ENCODE data around the gene LRRK1.

The LRRK1 gene

DNA sequence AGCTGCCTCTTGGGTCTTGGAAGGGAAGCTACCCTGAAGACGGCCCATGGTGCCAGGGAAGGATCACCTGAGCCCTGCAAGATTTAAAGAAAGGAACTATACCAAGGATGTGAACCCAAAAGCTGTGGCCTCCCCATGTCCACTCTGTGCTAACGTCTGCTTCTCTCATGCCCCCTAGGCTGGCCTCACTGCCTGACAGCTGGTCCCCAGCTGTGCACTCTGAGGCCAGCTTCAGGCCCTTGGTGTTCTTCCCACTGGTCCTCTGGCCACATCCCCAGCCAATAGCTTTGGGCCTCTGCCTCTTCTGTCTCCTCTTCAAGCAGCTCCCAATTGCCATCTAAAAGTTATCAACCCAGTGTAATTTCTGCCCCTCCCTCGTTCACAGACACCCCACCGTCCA, 5.2 kb upstream of the LRRK1 start:
- Mint-ChIP-seq H3K9me3 (no peaks in the 10 kb centered on the region), H3K4me1 (ENCODE audit: low read depth) (peaks cover 8% of the 10 kb centered on the region), H3K36me3 (ENCODE audit: low read depth) (no peaks in the 10 kb centered on the region), H3K27me3 (ENCODE audit: low read depth) (peaks cover 60% of the 10 kb centered on the region), H3K27ac (no peak overlapping the region), H3K4me3 (no peak overlapping the region)

DNA sequence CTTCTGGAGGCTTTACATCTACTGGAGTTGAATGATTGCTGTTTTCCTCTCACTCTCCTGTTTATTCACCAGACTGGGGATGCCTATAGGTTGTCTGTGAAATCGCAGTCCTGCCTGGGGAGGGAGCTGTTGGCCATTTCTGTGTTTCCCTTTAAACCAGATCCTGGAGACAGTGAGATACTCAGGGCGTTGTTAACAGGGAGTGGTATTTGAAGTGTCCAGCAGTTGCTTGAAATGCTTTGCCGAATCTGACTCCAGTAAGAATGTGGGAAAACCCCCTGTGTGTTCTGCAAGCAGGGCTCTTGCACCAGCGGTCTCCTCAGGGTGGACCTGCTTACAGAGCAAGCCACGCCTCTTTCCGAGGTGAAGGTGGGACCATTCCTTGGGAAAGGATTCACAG, 4.3 kb upstream of the LRRK1 start:
- Mint-ChIP-seq H3K9me3 (no peaks in the 10 kb centered on the region), H3K4me1 (ENCODE audit: low read depth) (peaks cover 10% of the 10 kb centered on the region), H3K4me3 (no peak overlapping the region), H3K36me3 (ENCODE audit: low read depth) (no peaks in the 10 kb centered on the region), H3K27me3 (ENCODE audit: low read depth) (peaks cover 62% of the 10 kb centered on the region), H3K27ac (no peak overlapping the region)

DNA sequence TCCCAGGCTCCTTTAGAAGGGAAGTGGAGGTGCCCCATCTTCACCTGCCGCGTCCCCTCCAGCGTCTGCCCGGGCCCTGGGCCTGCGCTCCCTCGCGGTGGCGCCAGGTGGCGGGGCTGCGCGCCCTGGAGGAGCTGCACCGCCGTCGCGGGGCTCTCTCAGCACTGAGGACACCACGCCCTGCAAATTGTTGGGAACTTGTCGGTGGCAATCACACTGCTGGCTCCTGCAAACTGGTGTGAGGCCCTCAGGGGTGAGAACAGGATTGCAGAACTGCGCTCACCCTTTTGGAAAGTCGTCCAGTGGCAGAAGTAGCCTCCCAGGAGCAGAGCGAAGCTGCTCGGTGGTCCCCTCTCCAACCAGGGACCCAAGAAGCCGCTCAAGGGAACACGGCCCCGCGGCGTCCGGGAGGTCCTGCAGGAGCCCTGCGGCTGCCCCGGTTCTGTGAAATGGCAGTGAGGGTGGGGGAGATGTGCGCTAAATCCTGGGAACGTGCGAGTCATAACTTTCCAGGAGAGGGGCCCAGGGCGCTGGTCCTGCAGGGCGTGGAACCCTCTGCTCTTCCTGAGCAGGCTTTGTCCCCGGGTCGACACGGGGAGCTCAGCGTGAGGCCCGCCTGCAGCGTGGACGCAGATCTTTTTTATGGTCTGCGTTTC, 995 bp upstream of the LRRK1 start:
- no peaks in the 10 kb centered on the region for H3K36me3 Mint-ChIP-seq (ENCODE audit: low read depth)
- peaks cover 79% of the 10 kb centered on the region for H3K27me3 Mint-ChIP-seq (ENCODE audit: low read depth)
- peaks cover 23% of the 10 kb centered on the region for H3K4me1 Mint-ChIP-seq (ENCODE audit: low read depth)
- H3K9me3 Mint-ChIP-seq, result no peaks in the 10 kb centered on the region
- peak overlapping the region; percentile 78 for H3K4me3 Mint-ChIP-seq
- H3K27ac Mint-ChIP-seq, result no peak overlapping the region

DNA sequence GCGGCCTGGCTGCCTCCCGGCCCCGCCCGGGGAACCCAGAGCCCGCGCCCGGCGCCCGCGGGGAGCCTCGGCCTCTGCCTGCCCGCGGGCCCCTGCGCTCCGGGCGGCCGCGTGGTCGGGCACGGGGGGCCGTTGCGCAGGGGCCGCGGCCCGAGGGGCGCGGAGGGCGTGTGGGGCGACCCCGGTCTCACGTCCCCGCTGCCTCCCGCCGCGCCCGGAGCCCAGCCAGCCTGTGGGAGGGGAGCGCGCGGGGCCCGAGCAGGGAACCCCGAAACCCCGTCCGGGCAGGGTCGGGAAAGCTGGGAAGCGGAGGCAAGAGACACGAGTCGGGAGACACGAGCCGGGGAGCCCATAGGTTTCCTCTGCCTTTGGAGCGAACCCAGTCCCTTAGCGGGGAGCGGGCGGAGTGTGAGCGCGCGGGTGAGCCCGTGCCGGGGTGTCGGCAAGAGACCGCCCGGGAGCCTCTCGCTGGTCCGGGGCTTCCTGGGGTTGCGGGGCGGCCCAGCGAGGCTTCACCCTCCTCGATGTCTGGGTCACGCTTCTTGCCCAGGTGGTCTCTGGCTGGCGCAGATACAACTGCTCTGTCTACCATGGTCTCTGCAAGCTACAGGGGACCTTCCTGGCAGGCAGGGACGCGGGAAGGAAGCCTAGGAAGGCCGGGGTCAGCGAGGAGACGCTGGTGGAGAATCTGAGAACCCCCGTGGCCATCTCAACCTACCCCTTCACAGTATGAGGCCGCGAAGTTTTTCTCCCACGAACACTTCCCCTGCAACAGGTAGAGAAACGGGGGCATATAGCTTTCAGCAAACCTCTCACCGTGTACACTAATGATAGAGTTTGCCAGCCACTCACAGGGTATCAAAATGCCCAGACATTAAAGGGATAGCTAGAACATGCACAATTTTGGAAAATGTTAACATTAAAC, 586 bp downstream of the LRRK1 start:
- peaks cover 23% of the 10 kb centered on the region for H3K4me1 Mint-ChIP-seq (ENCODE audit: low read depth)
- no peak overlapping the region for H3K27ac Mint-ChIP-seq
- H3K36me3 Mint-ChIP-seq (ENCODE audit: low read depth), result no peaks in the 10 kb centered on the region
- peak overlapping the region; percentile 49 for H3K4me3 Mint-ChIP-seq
- H3K9me3 Mint-ChIP-seq, result no peaks in the 10 kb centered on the region
- H3K27me3 Mint-ChIP-seq (ENCODE audit: low read depth), result peaks cover 69% of the 10 kb centered on the region

DNA sequence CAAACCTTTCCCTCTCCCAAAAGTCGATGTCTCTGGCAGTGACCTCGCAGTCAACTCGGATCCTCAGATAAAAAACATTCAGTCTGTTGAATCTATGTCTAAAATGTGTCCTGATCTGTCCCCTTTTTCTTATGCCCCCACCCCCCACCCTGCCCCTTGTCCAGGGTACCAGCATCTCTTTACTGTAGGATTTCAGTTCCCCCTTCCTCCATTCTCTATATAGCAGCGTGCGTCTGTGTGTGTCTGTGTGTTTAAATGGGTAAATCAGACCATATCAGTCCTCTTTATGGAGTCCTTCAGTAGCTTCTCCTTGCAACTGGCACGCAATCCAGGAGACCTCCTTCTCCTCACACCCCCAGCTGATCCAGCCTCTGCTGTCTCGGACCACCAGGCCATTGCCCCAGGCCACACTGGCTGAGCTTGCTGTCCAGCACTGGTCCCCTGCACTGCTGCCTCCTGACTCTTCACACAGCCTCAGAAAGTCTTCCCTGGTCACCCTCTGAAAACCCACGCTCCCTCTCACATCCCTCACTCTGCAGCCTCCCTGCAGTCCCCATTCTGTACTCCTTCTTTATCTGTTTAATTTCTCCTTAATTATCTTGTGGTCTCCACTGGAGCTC, 1.5 kb downstream of the LRRK1 start:
- Mint-ChIP-seq H3K4me3 (peak overlapping the region; percentile 49), H3K27ac (no peak overlapping the region), H3K27me3 (ENCODE audit: low read depth) (peaks cover 68% of the 10 kb centered on the region), H3K36me3 (ENCODE audit: low read depth) (no peaks in the 10 kb centered on the region), H3K4me1 (ENCODE audit: low read depth) (peaks cover 23% of the 10 kb centered on the region), H3K9me3 (no peaks in the 10 kb centered on the region)

DNA sequence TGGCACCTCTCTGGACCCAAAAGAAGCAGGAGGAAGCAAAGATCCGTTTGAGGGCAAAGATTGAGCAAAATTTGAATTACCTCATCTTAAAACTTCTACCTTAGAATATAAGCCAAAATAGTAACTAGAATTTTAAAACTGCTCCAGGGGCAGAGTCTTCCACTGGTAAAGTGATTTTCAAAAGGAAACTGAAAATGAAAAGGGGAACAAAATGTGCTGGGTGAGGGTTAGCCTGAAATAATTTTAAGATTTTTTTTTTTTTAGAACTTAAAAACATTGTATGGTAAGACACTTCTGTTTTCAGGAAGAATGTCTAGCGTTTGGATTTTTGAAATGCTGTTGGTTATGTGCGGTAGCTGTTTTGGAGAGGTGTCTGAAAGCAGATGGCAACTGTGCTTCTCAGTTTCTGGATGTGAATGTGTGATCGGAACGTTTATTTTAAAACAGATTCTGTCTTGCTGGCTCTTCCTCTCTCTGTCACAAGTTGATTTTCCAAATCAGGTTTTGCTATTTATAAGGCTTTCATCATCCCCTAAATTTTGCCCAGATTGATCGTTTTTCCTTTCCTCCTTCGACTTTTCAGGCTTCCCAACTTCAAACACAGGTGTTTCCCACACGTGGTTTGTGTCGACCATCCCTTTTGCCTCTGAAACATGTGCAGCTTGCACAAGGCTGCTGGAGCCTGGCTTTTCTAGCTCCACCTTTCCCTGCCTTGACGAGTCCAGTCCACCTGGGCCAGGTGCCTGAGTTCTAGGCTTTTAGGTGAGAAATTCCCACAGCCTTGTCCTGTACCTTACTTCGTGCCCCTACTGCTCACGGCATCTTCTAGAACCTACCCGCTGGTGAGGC, 3.3 kb downstream of the LRRK1 start:
- Mint-ChIP-seq H3K27me3 (ENCODE audit: low read depth) (peaks cover 51% of the 10 kb centered on the region), H3K27ac (no peak overlapping the region), H3K4me3 (peak overlapping the region; percentile 59), H3K36me3 (ENCODE audit: low read depth) (no peaks in the 10 kb centered on the region), H3K4me1 (ENCODE audit: low read depth) (peaks cover 23% of the 10 kb centered on the region), H3K9me3 (no peaks in the 10 kb centered on the region)

DNA sequence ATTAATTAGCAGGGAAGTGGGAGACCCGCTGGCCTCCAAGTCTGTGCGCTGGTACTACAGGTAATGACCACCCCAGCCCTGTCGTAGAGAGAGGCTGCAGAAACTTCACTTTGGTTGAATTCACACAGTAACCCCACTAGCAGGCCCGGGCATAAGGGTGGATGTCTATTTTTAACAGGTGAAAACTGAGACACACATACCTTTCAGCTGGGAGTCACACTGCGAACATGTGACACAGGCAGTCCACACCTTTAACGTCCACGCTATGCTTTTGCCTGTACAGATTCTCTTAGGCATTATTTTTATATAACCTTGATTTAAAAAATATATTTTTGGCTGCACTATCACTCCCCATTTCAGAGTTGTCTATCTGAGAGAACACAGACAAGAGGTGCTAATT, 3.9 kb downstream of the LRRK1 start:
- Mint-ChIP-seq H3K9me3 (no peaks in the 10 kb centered on the region), H3K4me3 (no peak overlapping the region), H3K36me3 (ENCODE audit: low read depth) (no peaks in the 10 kb centered on the region), H3K27me3 (ENCODE audit: low read depth) (peaks cover 48% of the 10 kb centered on the region), H3K27ac (no peak overlapping the region), H3K4me1 (ENCODE audit: low read depth) (peaks cover 23% of the 10 kb centered on the region)

DNA sequence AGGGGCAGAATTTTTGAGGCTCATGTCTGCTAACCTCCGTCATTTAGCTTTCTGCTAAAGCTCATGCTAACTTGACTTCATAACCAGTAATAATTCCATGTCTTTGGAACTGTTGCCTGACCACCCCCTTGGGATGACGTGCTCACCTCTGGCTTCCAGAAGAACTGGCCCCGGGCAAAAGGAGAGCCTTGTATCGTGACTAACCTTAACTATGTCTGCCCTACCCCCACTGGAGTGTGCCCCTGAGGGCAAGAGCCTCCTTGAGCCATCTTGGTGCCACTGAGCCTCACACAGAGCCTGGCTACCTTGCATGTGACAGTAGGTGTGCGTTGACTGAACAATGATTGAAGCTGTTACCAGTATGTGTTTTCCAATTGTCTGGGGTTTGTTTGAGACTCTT, 4.7 kb downstream of the LRRK1 start:
- no peak overlapping the region for H3K27ac Mint-ChIP-seq
- no peaks in the 10 kb centered on the region for H3K36me3 Mint-ChIP-seq (ENCODE audit: low read depth)
- H3K27me3 Mint-ChIP-seq (ENCODE audit: low read depth), result peaks cover 39% of the 10 kb centered on the region
- H3K9me3 Mint-ChIP-seq, result no peaks in the 10 kb centered on the region
- no peak overlapping the region for H3K4me3 Mint-ChIP-seq
- peaks cover 15% of the 10 kb centered on the region for H3K4me1 Mint-ChIP-seq (ENCODE audit: low read depth)

DNA sequence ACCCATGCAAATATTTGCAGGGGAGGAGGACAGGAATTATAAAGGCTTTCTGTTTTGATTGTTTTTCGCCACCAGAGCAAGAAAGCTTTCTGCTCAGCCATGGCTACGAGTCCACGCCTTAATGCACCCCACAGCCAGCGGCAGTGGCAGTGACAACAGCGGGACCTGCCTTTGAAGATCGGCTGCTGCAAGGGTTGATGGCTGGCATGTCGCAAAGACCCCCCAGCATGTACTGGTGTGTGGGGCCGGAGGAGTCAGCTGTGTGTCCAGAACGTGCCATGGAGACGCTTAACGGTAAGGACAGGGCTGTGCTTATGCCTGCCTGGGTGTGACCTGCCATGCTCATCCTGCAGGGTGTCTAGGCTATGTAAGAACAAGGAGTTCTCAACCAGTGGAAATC, 5.3 kb downstream of the LRRK1 start:
- H3K27ac Mint-ChIP-seq, result no peak overlapping the region
- no peaks in the 10 kb centered on the region for H3K9me3 Mint-ChIP-seq
- H3K4me1 Mint-ChIP-seq (ENCODE audit: low read depth), result peaks cover 15% of the 10 kb centered on the region
- H3K36me3 Mint-ChIP-seq (ENCODE audit: low read depth), result no peaks in the 10 kb centered on the region
- peaks cover 39% of the 10 kb centered on the region for H3K27me3 Mint-ChIP-seq (ENCODE audit: low read depth)
- no peak overlapping the region for H3K4me3 Mint-ChIP-seq

DNA sequence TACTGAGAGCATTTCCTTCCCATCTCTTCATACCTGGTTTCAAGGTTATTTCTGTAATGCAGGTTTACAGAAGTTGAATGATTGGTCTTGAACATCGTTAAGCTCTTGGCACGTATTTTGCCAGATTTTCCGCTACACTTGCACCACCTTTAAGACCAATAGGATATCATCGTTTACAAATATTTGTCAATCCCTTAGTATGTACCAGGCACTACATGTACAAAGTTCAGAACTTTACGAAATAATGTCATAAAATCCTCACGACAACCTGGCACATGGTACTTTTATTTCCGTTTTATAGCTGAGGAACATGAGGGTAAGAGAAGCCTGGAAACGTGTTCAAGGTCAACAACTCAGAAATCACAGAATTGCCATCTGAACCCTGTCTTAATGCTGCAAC, 6.3 kb downstream of the LRRK1 start:
- Mint-ChIP-seq H3K9me3 (no peaks in the 10 kb centered on the region), H3K27ac (no peak overlapping the region), H3K27me3 (ENCODE audit: low read depth) (peaks cover 32% of the 10 kb centered on the region), H3K36me3 (ENCODE audit: low read depth) (no peaks in the 10 kb centered on the region), H3K4me3 (no peak overlapping the region), H3K4me1 (ENCODE audit: low read depth) (peaks cover 10% of the 10 kb centered on the region)

DNA sequence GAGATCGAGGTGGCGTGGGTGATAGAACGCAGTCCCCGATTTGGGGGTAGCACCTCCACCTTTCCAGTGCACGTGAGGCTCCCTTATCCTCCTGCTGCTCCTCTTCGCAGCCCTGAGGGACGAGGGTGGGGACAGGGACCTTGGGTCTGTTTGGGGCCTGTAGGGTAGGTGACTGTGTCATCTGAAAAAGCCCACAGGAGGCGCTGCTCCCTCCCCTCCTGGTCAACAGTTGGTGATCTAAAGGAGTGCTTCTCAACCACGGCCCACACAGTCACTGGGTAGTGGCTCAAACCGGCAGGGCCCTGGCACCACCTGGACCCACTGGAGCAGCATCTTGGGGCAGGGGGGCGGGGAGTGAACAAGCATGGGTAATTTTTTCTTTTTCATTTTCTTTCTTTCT, 7.1 kb downstream of the LRRK1 start:
- peaks cover 10% of the 10 kb centered on the region for H3K4me1 Mint-ChIP-seq (ENCODE audit: low read depth)
- peaks cover 24% of the 10 kb centered on the region for H3K27me3 Mint-ChIP-seq (ENCODE audit: low read depth)
- no peaks in the 10 kb centered on the region for H3K36me3 Mint-ChIP-seq (ENCODE audit: low read depth)
- H3K9me3 Mint-ChIP-seq, result no peaks in the 10 kb centered on the region
- no peak overlapping the region for H3K27ac Mint-ChIP-seq
- no peak overlapping the region for H3K4me3 Mint-ChIP-seq

DNA sequence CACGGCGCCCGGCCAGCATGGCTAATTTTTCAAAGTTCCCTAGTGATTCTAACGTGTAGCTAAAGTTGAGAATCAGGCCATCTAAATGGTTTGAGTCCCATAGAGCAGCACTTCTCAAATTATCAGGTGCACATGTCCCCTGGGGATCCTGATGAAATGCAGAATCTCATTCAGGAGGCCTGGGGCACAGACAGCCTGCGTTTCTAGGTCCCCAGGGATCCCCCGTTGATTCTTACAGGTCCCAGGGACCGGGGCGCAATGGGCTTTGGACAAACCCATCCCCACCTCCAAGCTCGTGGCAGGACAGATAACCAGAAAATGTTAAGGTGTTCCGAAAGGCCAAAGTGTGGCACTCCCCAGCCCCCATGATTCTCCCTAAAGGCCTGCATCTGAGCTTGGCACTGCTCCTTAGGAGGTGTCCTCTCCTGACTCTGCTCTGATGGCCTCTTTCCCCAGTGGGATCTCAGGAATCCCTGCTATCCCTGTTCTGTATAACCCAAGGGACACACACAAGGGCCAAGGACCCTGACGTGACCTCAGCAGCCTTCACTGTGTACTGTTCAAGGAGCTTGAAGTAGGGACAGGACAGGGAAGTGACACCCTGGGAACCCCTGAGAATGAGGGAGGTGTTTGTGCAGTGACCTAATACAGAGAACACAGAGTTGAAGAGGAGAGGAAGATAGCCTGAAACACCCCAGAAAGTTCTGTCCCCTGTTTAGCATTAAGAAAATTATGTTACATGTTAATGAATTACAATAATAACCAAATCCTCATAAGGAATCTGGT, 8.0 kb downstream of the LRRK1 start:
- Mint-ChIP-seq H3K4me1 (ENCODE audit: low read depth) (peaks cover 7% of the 10 kb centered on the region), H3K27me3 (ENCODE audit: low read depth) (peaks cover 15% of the 10 kb centered on the region), H3K4me3 (no peak overlapping the region), H3K36me3 (ENCODE audit: low read depth) (no peaks in the 10 kb centered on the region), H3K27ac (no peak overlapping the region), H3K9me3 (no peaks in the 10 kb centered on the region)

DNA sequence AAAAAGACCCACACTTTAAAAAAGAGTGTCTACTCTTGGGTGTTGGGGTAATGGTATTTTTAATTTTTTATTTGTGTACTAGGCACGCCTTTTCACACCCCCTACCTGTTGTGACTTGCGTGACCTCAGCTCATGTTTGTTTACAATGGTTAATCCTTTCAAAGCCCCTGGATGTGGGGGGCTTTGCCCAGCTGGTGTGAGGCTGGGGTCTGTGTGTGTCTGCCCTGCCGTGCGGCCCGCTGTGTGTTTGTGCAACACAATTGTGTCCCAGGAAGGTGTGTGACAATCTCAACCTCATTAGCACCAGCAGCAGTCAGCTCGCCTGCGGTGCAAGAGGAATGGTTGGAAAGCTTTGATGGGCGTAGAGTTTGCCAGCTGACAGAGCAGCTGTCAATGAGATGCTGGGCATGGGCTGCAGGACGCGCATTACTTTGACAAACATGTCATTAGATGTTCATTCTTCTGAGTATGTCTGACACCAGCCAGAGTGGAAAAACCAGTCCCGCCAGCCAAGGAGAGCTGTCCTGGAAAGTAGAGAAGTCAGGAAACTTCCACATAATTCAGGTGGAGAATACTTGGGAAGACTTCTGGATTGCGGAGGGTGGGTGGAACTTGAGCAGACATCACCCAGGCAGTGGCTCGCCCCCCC, 9.6 kb downstream of the LRRK1 start:
- peaks cover 3% of the 10 kb centered on the region for H3K27me3 Mint-ChIP-seq (ENCODE audit: low read depth)
- no peak overlapping the region for H3K27ac Mint-ChIP-seq
- H3K4me1 Mint-ChIP-seq (ENCODE audit: low read depth), result peaks cover 2% of the 10 kb centered on the region
- H3K9me3 Mint-ChIP-seq, result no peaks in the 10 kb centered on the region
- no peaks in the 10 kb centered on the region for H3K36me3 Mint-ChIP-seq (ENCODE audit: low read depth)
- no peak overlapping the region for H3K4me3 Mint-ChIP-seq
